Liver (tissue), 9 donors: ENCODE data around the gene JMJD1C. TPM values are rescaled to one million over a fixed set of nuclear protein-coding genes. Genes with fewer than 3 reads are reported as not detected.

Experiments
- DNase-seq: peaks from one replicate; pipeline ENCODE4 v3.0.0-alpha.2; 2017; ENCODE audit warnings: low spot score
- H3K27ac ChIP-seq, 2 donors: one replicate each; pipeline ENCODE4 v1.7.0; 2013; ENCODE audit warnings: inconsistent platforms in 2 of 2, low read length in 2 of 2, control low read depth in 1 of 2, low read depth in 1 of 2, mild to moderate bottlenecking in 1 of 2
- H3K27me3 ChIP-seq, 4 donors: one replicate each; pipeline versions ENCODE4 v1.6.1 to v1.7.0; 2013; ENCODE audit warnings: low read length in 3 of 4, inconsistent platforms in 1 of 4, mild to moderate bottlenecking in 1 of 4, moderate library complexity in 1 of 4; ENCODE audit not compliant: control insufficient read depth in 4 of 4, insufficient read depth in 4 of 4
- H3K36me3 ChIP-seq, 4 donors: one replicate each; pipeline versions ENCODE4 v1.6.1 to v1.7.0; 2013; ENCODE audit warnings: low read length in 3 of 4, mild to moderate bottlenecking in 3 of 4, low read depth in 1 of 4, moderate library complexity in 1 of 4; ENCODE audit not compliant: control insufficient read depth in 4 of 4, insufficient read depth in 3 of 4
- H3K4me1 ChIP-seq, 4 donors: one replicate each; pipeline versions ENCODE4 v1.6.1 to v1.7.0; 2013; ENCODE audit warnings: low read length in 3 of 4, mild to moderate bottlenecking in 3 of 4, moderate library complexity in 1 of 4; ENCODE audit not compliant: control insufficient read depth in 4 of 4, insufficient read depth in 4 of 4
- H3K4me3 ChIP-seq, 3 donors: one replicate each; pipeline versions ENCODE4 v1.6.1 to v1.7.0; 2013; ENCODE audit warnings: low read length in 3 of 3, control low read depth in 1 of 3, low read depth in 1 of 3, mild to moderate bottlenecking in 1 of 3
- H3K9ac ChIP-seq, 2 donors: one replicate each; pipeline ENCODE4 v1.7.0; 2013; ENCODE audit warnings: low read length in 2 of 2, mild to moderate bottlenecking in 2 of 2, moderate library complexity in 2 of 2, control low read depth in 1 of 2, low read depth in 1 of 2
- H3K9me3 ChIP-seq, 4 donors: one replicate each; pipeline versions ENCODE4 v1.6.1 to v1.7.0; 2013; ENCODE audit warnings: low read length in 3 of 4; ENCODE audit not compliant: control insufficient read depth in 4 of 4
- EGR1 ChIP-seq, 2 donors: IDR thresholded peaks; 2 replicates each; pipeline ENCODE4 v1.6.1; 2016 to 2018; ENCODE audit warnings: antibody characterized with exemption in 2 of 2, low read depth in 2 of 2
- FOXA2 ChIP-seq: IDR thresholded peaks from 2 replicates; pipeline ENCODE4 v1.6.1; 2016; ENCODE audit warnings: antibody characterized with exemption
- HNF4G ChIP-seq: IDR thresholded peaks from 2 replicates; pipeline ENCODE4 v1.6.1; 2016; ENCODE audit warnings: antibody characterized with exemption
- MAX ChIP-seq: IDR thresholded peaks from 2 replicates; pipeline ENCODE4 v1.6.1; 2016; ENCODE audit warnings: antibody characterized with exemption
- NR2F2 ChIP-seq: IDR thresholded peaks from 2 replicates; pipeline ENCODE4 v1.6.1; 2016; ENCODE audit warnings: antibody characterized with exemption
- RXRA ChIP-seq, 2 donors: IDR thresholded peaks; 2 replicates each; pipeline ENCODE4 v1.6.1; 2017 to 2018; ENCODE audit warnings: antibody characterized with exemption in 2 of 2, mild to moderate bottlenecking in 1 of 2
- SP1 ChIP-seq: IDR thresholded peaks from 2 replicates; pipeline ENCODE4 v1.6.1; 2018; ENCODE audit warnings: antibody characterized with exemption, mild to moderate bottlenecking
- TAF1 ChIP-seq: conservative IDR thresholded peaks from 2 replicates; pipeline ENCODE4 v1.6.1; 2016; ENCODE audit warnings: antibody characterized with exemption, mild to moderate bottlenecking
- ZBTB33 ChIP-seq: IDR thresholded peaks from 2 replicates; pipeline ENCODE4 v1.6.1; 2016; ENCODE audit warnings: antibody characterized with exemption
- WGBS: extraction: QIAGEN DNeasy Blood & Tissue Kit; methylation state at CpG from one replicate; pipeline ENCODE4 v1.1.7; 2013; 5-methylcytosine and 5-hydroxymethylcytosine counted together
- polyA plus RNA-seq, 2 donors: library from polyadenylated mRNA; stranded (reverse) in 1 of 2; unstranded in 1 of 2; fragments of 200-250 nt in 1 of 2; fragments of >200 nt in 1 of 2; fragmentation: Nextera tagmentation in 1 of 2; extraction: Ambion mirVana in 1 of 2; gene quantifications; one replicate each; pipeline versions ENCODE4 v1.2.1 to v1.2.3, GENCODE V29; 2013 to 2015
- total RNA-seq, 2 donors: library from RNA; depleted of rRNA; stranded (reverse); fragments of >200 nt; gene quantifications; one replicate each; pipeline ENCODE4 v1.2.3, GENCODE V29; 2014
- TF ChIP-seq, protein P1 (sequence below): fragments of 150-350 bp; IDR thresholded peaks from 2 replicates; pipeline ENCODE4 v1.5.1; 2017; ENCODE audit warnings: improper control_type of control experiment, low read depth, low read length; ENCODE audit not compliant: missing input control
- TF ChIP-seq, protein P2 (sequence below): IDR thresholded peaks from 2 replicates; pipeline ENCODE4 v1.6.1; 2016; ENCODE audit warnings: antibody characterized with exemption, mild to moderate bottlenecking
- donor health status: healthy.
- donor health status: healthy.
- donor health status: healthy.
- donor health status: healthy.
- donor health status: healthy.

JMJD1C gene
- total and polyA plus RNA-seq, 4 donors: 11.0 to 93.1 (median 56.0) TPM

GRCh38 chr10:63491588-63492316 is 26.0 kb upstream of the JMJD1C start:
- no peak for TF ChIP-seq SP1
- 92% methylated on average over 8 of the region's 8 CpGs for WGBS
- Histone ChIP-seq H3K9ac (no peak overlapping the region), H3K27ac (no peak overlapping the region), H3K27me3 (no peaks in the 10 kb centered on the region), H3K9me3 (no peaks in the 10 kb centered on the region), H3K36me3 (no peaks in the 10 kb centered on the region), H3K4me3 (no peak overlapping the region), H3K4me1 (peaks cover 0 to 1% (median 0%) of the 10 kb centered on the region in 4 donors)
- no peak for DNase-seq

- TF ChIP-seq TAF1: no peak
- TF ChIP-seq, protein P1, sequence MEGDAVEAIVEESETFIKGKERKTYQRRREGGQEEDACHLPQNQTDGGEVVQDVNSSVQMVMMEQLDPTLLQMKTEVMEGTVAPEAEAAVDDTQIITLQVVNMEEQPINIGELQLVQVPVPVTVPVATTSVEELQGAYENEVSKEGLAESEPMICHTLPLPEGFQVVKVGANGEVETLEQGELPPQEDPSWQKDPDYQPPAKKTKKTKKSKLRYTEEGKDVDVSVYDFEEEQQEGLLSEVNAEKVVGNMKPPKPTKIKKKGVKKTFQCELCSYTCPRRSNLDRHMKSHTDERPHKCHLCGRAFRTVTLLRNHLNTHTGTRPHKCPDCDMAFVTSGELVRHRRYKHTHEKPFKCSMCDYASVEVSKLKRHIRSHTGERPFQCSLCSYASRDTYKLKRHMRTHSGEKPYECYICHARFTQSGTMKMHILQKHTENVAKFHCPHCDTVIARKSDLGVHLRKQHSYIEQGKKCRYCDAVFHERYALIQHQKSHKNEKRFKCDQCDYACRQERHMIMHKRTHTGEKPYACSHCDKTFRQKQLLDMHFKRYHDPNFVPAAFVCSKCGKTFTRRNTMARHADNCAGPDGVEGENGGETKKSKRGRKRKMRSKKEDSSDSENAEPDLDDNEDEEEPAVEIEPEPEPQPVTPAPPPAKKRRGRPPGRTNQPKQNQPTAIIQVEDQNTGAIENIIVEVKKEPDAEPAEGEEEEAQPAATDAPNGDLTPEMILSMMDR: no peak
- TF ChIP-seq MAX: no peak
- TF ChIP-seq, protein P2, sequence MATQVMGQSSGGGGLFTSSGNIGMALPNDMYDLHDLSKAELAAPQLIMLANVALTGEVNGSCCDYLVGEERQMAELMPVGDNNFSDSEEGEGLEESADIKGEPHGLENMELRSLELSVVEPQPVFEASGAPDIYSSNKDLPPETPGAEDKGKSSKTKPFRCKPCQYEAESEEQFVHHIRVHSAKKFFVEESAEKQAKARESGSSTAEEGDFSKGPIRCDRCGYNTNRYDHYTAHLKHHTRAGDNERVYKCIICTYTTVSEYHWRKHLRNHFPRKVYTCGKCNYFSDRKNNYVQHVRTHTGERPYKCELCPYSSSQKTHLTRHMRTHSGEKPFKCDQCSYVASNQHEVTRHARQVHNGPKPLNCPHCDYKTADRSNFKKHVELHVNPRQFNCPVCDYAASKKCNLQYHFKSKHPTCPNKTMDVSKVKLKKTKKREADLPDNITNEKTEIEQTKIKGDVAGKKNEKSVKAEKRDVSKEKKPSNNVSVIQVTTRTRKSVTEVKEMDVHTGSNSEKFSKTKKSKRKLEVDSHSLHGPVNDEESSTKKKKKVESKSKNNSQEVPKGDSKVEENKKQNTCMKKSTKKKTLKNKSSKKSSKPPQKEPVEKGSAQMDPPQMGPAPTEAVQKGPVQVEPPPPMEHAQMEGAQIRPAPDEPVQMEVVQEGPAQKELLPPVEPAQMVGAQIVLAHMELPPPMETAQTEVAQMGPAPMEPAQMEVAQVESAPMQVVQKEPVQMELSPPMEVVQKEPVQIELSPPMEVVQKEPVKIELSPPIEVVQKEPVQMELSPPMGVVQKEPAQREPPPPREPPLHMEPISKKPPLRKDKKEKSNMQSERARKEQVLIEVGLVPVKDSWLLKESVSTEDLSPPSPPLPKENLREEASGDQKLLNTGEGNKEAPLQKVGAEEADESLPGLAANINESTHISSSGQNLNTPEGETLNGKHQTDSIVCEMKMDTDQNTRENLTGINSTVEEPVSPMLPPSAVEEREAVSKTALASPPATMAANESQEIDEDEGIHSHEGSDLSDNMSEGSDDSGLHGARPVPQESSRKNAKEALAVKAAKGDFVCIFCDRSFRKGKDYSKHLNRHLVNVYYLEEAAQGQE: no peak
- no peak for TF ChIP-seq ZBTB33
- TF ChIP-seq EGR1 (IDR thresholded peaks at IDR 0.05; ENCODE audit: low read depth in 2 of 2): no peak
- no peak for TF ChIP-seq HNF4G
- H3K27me3 ChIP-seq: no peaks in the 10 kb centered on the region
- no peak overlapping the region for H3K27ac ChIP-seq
- DNase-seq: no peak
- H3K36me3 ChIP-seq: no peaks in the 10 kb centered on the region
- WGBS: 99% methylated on average over 3 of the region's 3 CpGs
- H3K4me3 ChIP-seq: no peak overlapping the region
- no peak overlapping the region for H3K9ac ChIP-seq
- H3K9me3 ChIP-seq: no peaks in the 10 kb centered on the region
- peaks cover 0 to 1% (median 0%) of the 10 kb centered on the region in 4 donors for H3K4me1 ChIP-seq
Observed at GRCh38 chr10:63489838-63490237, 24.1 kb upstream of the JMJD1C start.

DNA sequence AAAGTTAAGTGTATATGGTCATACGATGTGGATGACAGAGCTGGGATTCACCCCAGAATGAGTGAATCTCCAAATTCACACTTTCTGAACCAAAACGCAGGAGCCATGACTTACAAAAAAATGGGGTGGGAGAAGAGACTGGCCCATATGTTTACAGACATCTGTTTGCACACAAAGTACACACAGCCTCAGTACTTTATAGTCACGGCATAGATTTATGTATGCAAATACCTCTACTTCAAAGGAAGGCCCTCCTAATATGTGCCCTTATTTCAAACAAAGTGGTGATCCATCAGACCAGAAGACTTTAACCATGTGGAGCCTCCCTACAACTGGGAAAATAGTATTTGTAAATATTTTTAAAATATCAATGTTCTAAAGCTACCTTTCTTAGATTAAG is 22.2 kb upstream of the JMJD1C start:
- Histone ChIP-seq H3K9ac (no peak overlapping the region), H3K4me1 (peaks cover 0 to 1% (median 0%) of the 10 kb centered on the region in 4 donors), H3K4me3 (no peak overlapping the region), H3K9me3 (no peaks in the 10 kb centered on the region), H3K27ac (no peak overlapping the region), H3K36me3 (no peaks in the 10 kb centered on the region), H3K27me3 (no peaks in the 10 kb centered on the region)
- 95% methylated on average over 3 of the region's 3 CpGs for WGBS
- TF ChIP-seq RXRA (IDR thresholded peaks at IDR 0.05) (no peak), FOXA2 (no peak), SP1 (no peak), EGR1 (IDR thresholded peaks at IDR 0.05; ENCODE audit: low read depth in 2 of 2) (no peak), NR2F2 (no peak)
- TF ChIP-seq, protein P2: no peak
- DNase-seq: no peak
